ENCODE data around the gene DMC1.
"Not testable (repeated sequence)": the region's sequence is repeated elsewhere in the genome, so short reads cannot be mapped to it uniquely, and the experiment has no call there.

Gene DMC1, protein sequence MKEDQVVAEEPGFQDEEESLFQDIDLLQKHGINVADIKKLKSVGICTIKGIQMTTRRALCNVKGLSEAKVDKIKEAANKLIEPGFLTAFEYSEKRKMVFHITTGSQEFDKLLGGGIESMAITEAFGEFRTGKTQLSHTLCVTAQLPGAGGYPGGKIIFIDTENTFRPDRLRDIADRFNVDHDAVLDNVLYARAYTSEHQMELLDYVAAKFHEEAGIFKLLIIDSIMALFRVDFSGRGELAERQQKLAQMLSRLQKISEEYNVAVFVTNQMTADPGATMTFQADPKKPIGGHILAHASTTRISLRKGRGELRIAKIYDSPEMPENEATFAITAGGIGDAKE

DNA sequence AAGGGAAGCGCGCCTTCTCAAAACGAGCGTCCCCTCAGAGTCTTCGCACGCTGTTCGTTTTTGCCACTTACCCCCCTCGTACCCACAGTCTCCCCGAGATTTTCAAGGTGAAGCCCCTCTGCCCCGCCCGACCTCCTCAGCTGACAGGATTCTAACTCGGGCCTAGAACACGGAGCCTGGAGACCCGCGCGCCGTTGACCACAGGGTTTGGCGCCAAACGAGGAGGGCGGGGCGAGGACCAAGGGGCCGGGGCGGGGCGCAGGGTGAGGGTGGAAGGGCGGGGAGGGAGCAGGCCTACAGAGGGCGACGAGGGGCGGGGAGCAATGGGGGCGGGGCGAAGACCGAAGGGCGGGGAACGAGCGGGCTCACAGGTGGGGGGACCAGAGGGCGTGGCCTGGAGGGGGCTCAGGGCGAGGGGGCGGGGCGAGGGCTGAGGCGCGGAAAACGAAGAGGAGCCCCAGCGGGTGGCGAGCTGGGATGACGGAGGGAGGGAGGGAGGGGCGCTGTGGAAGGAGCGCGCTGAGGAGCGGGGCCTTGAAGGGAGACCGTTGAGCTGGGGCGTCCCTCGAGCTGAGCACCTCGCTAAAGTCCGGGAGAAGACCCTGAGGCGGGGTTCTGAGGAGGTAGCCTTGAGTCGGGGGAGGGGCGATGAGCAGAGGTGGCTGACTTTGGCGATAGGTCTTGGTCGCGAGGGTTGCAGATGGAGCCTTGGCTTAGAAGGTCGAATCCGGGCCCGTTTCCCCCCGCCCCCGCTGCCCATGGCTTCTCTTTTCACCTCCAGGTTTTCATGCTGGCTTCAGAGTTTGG is at the start of gene DMC1:
DMC1 (minus strand) TSS at position 212 of the 807 bp plus-strand sequence. CDS start 1,927 bp downstream, outside the sequence.
- FAIRE-seq = no peak

DNA sequence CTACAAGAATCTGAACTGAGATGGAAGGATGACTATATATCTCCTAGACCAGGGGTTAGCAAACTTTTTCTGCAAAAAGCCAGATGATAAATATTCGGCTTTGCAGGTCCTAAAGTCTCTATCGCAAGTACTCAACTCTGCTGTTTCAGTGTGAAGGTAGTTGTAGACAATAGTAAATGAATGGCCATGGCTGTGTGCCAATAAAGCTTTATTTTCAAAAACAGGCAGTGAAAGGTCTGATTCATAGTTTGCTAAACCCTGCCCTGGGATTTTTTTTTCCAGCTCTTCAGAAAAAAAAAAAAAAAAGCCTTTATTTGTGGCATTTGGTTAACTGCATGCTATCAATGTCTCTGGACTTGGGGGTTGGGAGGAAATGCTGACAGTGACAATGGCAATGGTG is 48.7 kb upstream of the DMC1 start:
- FAIRE-seq = no peak

DNA sequence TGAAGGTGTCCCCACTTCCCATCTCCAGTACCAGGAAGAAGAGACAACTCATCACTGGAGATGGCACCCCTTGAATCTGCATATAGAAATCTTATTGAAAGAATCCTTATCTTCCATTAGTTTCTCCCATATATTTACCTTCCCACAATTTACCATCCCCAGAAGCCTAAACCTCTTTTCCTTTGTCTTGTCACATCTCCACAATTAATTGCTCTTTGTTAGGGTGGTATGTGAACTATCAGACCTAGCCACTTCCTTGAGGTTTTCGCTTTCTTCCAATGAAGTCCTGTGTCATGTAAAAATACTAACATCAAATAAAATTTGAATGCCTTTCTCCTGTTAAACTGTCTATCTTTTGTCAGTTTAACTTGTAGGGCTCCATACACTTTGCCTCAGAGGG is 48.3 kb upstream of the DMC1 start:
- no peak for FAIRE-seq

DNA sequence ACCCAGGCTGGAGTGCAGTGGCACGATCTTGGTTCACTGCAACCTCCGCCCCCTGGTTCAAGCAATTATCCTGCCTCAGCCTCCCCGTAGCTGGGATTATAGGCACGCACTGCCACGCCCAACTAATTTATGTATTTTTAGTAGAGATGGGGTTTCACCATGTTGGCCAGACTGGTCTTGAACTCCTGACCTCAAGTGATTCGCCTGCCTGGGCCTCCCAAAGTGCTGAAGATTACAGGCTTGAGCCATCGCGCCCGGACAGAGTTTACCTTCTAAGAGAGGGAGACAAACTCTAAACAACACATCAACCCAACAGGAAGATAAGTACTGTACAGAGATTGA is 45.1 kb upstream of the DMC1 start:
- not testable (repeated sequence) for FAIRE-seq

DNA sequence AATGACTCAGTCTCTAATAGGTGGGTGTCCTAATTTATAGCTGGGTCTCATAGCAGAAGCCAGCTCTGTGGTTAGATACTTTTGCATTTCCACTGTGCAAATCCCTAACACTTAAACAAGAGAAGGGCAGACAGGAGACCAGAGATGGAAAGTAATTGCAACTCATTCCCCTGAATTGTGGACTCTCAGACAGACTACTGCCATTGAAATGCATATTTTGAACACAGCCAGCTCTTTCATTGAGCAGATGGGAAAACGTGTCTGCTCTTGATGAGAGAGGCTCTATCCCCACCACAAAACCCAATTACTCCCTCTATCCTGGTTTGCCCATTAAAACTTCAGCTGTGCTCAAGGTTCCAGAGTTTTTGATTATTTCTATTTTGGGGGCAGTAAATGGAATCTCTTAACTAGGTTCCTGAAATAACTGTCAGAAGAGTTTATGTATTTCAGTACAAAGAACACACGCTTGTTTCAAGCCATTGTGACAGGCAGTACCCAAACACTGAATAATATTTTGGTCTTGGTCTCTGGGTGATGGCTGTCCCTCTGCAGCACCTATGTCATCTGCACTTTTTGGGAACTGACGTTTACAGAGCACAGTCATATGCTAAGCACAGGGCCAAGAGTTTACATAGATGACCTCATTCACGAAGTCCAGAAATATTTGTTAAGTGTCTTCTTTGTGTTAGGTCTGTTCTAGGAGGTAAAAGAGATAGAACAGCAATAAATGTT is 44.5 kb upstream of the DMC1 start:
- no peak for FAIRE-seq

DNA sequence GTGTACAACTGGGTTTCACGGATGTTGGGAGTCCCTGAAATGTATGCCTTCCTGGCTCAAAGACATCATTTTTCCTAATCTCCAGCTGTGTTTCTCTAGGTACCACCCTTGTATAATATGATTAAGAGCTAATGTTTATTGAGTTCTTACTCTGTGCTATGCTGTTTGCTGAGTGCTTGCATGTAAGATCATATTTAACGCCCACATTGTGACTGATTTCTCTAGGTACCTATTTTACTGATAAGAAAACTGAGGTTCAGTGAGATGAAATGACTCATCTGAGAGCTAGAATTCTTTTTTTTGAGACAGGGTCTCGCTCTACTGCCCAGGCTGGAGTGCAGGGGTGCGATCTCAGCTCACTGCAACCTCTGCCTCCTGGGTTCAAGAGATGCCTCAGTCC is 43.6 kb upstream of the DMC1 start:
- no peak for FAIRE-seq

DNA sequence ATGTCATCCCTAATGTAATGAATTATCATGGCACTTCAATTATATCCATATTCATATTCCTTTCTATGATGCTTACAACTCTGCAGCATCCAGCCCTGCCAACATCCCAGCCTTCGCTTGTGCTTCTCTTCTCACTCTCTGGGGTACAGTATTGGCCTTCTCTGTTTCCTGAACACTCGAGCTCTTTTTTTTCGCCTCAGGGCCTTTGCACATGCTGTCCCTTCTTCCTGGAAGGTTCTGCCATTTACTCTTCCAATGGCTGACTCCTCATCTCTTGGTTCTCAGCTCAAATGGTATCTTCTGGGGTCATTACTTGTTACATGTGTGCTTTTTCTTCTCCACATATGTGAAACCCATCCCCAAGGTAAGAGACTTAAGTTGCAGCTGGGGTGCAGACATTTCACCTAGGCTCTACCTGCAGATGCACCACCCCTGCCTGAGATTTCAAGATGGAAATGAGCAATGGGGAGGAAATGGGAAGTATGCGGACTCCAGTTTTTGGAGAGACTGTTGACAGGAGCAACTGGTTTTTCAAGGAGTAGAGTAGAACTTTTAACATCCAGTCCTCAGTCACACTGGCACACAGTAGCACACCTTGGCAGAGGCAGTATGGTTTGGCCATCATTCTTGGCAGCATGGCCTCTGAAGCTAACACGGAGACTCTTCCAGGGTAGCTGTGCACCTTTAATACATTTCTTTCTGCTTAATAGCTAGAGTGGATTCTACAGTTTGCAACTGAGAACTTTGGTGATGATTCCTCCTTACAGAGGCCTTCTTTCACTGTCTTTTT is 42.4 kb upstream of the DMC1 start:
- no peak for FAIRE-seq

DNA sequence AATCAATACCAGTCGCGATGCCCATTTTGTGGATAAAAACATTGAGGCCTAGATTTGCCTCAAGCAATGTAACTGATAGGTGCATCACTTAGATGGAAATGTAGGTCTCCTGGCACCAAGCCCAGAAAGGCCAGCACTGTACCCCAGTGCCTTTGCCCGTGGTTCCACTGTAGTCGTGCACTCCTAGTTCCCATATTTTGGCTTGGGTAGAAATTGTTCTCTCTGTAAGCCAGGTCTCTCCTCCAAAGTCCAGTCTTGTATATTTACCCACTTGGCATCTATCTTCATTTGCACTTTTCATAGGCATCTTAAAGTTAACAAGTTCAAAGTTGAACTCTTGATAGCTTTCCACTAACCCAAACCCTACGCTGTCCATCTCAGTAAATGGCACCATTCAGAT is 41.6 kb upstream of the DMC1 start:
- no peak for FAIRE-seq

DNA sequence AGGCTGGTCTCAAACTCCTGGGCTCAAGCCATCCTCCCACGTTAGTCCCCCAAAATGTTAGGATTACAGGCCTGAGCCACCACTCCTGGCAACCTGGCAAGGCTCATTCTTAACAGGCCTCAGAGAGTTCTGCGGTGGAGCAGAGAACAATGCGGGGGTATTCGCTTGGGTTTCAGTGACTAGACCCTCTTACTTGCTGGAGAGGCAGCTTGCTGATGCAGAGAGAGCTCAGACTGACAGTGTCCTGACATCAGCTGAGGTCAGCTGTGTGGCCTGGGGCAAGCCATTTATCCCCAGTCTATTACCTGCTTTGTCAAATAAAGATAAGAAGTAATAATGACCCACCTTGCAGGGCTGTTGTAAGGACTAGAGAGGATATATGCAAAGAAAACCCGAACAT is 40.3 kb upstream of the DMC1 start:
- no peak for FAIRE-seq

DNA sequence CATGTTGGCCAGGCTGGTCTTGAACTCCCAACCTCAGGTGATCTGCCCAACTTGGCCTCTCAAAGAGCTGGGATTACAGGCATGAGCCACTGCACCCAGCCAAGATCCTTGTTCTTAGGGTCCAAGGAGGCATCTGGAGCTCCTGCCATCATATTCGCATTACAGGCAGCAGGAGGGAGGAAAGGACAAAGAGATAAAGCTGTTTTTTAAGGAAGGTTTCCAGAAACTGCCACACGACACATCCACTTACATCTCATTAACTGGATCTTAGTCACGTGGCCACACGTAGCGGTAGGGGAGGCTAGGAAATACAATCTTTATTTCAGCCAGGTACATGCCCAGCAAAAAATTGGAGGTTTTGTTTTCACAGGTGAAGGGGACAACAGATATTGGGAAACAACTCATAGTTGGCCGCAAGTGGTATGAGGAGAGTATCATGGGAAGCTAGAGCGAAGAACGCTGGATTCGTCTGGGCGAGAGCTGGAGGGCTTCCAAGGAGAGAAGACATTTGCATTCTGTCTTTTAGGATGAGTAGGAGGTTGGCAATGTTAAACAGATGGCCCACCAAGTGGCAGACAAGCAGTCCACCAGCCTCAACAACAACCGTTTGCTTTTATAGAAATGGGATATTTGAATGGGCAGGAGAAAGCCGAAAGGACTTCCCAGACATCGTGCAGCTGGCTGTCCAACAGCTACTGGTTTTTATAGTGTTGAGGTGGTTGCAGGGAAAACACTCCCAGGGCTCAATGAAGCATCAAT is 39.2 kb upstream of the DMC1 start:
- FAIRE-seq = no peak

DNA sequence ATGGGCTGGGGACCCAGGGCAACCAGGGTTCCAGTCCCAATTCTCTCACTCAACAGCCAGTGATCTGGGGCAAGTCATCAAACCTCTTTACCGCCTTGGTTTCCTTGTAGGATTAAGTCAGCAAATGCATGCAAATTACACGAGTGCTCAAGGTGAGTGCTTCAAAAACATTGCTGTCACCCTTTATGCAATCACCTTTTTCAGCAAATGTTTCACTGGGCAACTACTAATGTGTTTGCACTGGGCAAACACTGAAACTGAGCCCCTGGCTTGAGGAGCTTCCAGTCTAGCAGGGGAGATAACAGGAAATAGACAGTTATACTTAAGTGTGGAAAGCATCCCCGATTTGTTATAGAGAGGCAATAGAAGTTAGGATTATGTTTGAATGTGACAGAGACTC is 37.7 kb upstream of the DMC1 start:
- FAIRE-seq = no peak

DNA sequence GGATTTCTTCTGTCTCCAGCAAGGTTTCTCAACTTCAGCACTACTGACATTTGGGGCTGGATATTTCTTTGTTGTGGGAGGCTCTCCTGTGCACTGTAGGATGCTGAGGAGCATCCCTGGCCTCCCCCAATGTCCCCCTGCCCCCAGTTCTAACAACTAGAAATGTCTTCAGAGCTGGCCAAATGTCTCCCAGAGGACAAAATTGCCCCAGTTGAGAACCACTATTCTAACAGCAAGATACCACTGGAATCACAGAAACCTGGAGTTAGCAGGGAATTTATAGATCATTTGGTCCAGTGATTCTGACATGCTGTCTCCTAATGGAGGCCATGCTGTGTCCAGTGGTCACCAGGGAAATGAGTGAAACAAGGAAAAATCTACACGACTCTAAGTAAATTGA is 32.2 kb upstream of the DMC1 start:
- no peak for FAIRE-seq

DNA sequence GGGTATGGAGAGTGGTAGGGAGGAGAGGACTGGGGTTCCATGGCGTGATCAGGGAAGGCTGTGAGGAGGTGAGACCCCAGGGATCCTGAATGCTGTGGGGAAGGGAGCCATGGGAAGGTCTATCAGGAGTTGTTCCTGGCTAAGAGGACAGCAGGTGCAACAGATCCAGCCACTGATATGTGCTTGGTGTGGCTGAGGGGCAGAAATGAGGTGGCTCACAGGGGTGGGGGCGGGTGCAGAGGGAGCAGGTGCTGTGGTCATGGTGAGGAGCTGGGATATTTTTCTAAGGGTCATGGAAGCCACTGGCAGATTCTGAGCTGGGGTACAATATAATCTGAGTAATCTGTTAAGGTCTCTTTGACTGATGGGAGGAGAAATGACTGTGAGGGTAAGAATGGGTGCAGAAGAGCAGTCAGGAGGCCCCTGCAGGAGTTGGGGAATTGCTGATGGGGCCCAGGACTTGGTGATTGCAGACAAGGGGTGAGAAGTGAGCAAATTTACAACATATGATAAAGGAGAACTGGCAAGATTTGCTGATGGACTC is 31.3 kb upstream of the DMC1 start:
- FAIRE-seq = no peak

DNA sequence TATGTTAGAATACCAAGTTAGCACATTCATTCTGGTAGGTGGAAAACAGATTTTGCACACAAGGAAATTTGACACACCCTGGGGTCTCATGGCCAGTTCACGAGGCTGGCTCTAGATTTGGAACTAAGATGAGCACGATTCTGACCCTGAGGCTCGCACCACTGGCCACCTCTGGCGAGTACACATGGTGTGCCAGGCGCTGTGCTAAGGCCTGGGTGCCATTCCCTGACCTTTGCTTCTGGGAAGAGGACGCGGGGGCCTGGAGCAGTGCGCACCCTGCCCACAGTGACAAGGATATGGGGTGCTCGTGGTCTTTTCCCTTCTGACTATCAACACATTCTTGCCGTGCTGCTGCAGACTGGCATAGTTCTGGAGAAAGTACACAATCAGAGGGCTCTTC is 29.5 kb upstream of the DMC1 start:
- no peak for FAIRE-seq

DNA sequence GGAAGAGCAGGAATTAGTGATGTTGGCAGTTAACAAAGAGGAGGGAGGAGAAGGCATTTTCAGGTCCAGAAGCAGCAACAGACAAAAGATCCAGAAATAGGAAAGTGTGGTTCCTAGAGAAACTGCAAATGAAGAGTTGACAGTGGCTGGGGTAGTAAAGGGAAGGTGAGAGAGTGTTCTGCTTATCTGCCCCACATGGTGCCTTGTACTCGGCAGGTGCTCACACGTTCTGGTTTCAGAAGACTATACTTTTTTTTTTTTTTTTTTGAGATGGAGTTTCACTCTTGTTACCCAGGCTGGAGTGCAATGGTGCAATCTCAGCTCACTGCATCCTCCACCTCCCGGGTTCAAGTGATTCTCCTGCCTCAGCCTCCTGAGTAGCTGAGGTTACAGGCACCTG is 12.9 kb upstream of the DMC1 start:
- FAIRE-seq = not testable (repeated sequence)

DNA sequence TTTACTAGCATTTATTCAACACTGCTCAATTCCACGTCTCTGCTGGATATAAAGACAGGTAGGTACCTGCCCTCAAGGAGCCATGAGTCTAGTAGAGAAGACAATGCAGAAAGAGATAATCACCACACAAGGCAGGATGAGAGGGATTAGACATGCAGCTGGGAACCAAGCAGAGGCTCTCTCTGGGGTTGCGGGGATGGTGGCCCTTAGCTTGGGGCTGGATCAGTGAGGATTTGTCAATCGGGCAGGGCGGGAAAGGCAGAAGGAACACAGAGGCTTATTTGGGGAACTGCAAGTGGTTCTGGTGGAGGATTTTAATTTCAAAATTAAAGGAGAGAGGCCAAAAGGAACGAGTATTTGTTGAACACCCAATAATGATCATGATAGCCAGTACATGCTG is 8.5 kb upstream of the DMC1 start:
- FAIRE-seq = no peak

DNA sequence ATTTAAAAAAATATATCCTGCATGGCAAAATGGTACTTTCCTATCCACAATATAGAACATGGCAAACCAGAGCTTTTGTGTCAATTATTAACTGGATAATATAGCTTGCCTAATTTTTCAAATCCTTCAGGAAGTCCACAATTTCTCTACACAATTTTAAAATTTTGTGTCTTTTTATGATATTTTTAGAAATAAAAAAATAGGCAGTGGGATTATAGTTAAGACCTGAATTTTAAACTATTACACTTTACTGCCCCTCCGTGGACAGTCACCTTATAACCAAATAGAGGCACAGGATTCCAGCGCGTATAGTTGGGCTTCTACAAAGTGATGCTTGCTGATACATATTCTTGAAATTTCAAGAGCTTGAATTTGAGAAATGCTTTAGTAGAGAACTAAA is 2.1 kb upstream of the DMC1 start:
- peak; percentile 92 for FAIRE-seq

DNA sequence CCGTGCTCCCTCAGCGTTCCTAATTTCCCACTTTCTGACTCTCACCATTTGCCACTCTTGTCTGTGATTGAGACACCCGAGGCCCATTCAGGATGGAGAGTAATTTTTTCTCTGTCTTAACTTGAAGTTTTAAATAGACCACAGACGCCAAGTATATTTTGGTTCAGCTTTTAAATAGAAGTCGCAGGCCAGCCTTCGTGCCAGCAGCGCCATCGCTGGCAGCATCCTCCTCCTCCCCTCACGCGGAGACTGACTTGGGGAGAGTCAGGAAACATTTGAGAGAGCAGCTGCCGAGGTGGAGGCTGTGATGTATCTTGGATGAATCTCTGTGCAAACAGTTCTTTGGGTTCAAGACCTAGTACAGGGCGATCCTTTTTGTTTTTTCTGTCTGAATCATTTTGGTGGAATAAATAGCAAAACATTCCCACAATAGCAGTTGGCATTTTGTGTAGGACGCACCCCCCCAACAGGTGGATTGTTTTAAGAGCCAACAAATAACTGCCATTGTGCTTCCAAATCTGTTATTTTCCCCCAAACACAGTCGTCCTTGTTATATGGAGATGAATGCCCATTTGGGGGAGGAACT is 889 bp upstream of the DMC1 start:
- FAIRE-seq = no peak

DNA sequence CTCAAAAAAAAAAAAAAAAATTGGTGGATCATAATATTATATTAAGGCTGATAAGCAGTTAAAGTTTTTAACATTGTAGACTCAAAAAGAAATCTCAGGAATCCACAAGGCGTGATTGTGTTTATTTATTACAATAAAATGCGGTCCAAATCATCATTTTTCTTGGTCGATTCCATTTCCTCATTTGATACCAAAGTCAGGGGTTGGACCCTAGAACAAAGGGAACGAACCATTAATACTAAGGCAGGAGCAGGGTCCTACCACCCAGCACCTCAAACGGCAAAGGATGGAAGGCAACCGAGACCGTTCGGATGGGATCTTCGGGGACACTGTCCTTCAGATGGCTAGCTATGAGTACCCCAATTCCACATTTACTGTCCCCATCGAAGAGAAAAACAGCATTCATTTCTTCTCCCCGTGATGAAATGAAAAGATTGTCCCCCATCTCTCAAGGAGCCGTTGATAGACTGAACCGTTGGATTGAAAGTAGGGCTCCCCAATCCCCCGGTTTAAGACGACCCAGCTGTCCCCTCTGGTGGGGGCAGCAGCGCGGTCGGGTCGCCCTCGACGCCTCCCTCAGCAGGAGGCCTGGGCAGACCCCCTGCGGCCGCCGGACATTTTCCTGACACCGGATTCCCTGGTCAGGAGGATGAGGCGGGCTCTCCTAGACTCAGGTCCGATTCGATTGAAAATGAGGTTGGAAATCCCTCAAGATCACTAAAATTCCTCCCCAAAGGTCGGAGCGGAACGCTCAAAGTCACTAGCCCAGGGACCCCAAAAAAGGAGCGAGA is 607 bp downstream of the DMC1 start:
- no peak for FAIRE-seq

DNA sequence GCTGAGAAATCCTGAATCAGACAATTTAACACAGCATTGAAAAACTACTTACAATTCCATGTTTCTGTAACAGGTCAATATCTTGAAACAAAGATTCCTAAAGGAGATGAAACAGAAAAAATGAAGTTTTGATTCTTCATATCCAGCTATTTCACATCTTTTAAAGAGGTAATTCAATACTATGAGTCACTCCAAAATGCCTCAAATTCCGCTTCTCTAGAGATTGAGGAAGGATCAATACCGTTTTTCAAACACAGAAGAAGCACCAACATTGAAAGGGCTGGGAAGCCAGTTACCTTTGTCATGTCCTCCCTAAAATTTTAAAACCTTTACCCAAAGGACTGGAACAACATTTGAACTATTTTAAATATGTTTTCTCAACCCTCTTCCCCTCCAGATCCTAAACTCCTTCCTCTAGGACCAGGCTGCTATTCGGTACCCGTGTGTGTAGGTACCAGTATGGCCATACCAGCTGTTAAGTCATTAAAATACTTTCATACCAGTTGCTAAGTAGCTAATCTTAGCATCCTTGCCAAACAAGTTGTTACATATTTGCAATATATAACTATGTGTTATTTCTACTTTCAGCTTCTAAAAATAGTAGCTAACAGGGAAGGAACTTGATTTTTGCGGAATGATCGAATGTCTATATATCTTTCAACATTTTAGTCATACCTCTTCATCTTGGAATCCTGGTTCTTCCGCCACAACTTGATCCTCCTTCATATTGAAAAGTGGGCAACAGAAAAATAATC is 2.3 kb downstream of the DMC1 start:
- FAIRE-seq = no peak

All from endometrium (tissue), 2 donors.